ENCODE results near the gene CRYZ.
"Not testable (repeated sequence)": the region's sequence is repeated elsewhere in the genome, so short reads cannot be mapped to it uniquely, and the experiment has no call there.

The CRYZ gene

GRCh38 chr1:74681851-74682250 is 51.0 kb downstream of the CRYZ start:
- DNase-seq (ENCODE audit: low read depth in 1 of 2, low spot score in 1 of 2) = no peak

- DNase-seq (ENCODE audit: low read depth in 1 of 2, low spot score in 1 of 2) = no peak
Measured at GRCh38 chr1:74681449-74681848, 51.4 kb downstream of the CRYZ start.

- no peak for DNase-seq (ENCODE audit: low read depth in 1 of 2, low spot score in 1 of 2)
Measured at GRCh38 chr1:74681001-74681400, 51.8 kb downstream of the CRYZ start.

GRCh38 chr1:74679811-74680210 is 53.0 kb downstream of the CRYZ start:
- DNase-seq (ENCODE audit: low read depth in 1 of 2, low spot score in 1 of 2) = no peak

GRCh38 chr1:74677926-74678325 is 54.9 kb downstream of the CRYZ start:
- no peak for DNase-seq (ENCODE audit: low read depth in 1 of 2, low spot score in 1 of 2)

GRCh38 chr1:74674278-74675048 is 58.4 kb downstream of the CRYZ start:
- no peak for DNase-seq (ENCODE audit: low read depth in 1 of 2, low spot score in 1 of 2)

- no peak for DNase-seq (ENCODE audit: low read depth in 1 of 2, low spot score in 1 of 2)
Measured at GRCh38 chr1:74673351-74674111, 59.3 kb downstream of the CRYZ start, which contains the start of gene ERICH3. TSS of gene ERICH3 (minus strand) at chr1:74673792. CDS start at chr1:74673519, 273 bp downstream.

GRCh38 chr1:74670866-74671265 is 62.0 kb downstream of the CRYZ start:
- DNase-seq (ENCODE audit: low read depth in 1 of 2, low spot score in 1 of 2) = not testable (repeated sequence)

Data from stimulated activated CD4-positive, alpha-beta T cell treated with anti-CD3 and anti-CD28 coated beads, Interleukin-15, amount 100 ng/mL, for 1 hour (primary cell).